HG03066 (cell line): ENCODE data around the gene SMPD2.
A peak's percentile ranks its signal among the peaks of the same experiment; 100 is the strongest.

Experiments
- ATAC-seq: cut with Tn5 transposase; IDR thresholded peaks from one replicate; pipeline ENCODE4 v1.9.1; 2021; ENCODE audit warnings: low read depth; ENCODE audit not compliant: unreplicated experiment

The SMPD2 gene

GRCh38 chr6:109446541-109446940 lies 6.0 kb downstream of the SMPD2 start:
- ATAC-seq, result no peak

- ATAC-seq, result no peak
These were observed 6.6 kb downstream of the SMPD2 start for GRCh38 chr6:109447087-109447486.

GRCh38 chr6:109447878-109448555 lies 7.5 kb downstream of the SMPD2 start:
- no peak for ATAC-seq

DNA sequence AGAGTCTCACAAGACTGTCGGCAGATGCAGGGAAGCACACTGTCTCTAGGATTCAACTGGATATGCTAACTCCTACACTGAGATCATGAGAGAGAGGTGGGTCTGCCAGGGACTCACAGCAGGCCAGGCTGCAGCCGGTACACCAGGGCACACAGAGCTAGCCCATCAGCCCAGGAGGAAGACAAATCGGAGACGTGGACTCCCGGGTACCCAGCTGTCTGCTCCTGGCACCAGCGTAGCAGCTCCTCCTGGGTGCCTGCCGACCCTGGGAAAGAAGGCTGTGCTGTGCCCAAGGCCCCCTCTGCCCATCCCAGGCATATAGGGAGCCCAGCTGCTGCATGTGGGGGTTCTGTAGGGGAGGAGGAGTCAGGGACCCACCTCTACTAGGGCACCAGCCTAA lies 8.1 kb downstream of the SMPD2 start:
- no peak for ATAC-seq

- ATAC-seq, result no peak
These were observed 8.7 kb downstream of the SMPD2 start for GRCh38 chr6:109449064-109449794.

DNA sequence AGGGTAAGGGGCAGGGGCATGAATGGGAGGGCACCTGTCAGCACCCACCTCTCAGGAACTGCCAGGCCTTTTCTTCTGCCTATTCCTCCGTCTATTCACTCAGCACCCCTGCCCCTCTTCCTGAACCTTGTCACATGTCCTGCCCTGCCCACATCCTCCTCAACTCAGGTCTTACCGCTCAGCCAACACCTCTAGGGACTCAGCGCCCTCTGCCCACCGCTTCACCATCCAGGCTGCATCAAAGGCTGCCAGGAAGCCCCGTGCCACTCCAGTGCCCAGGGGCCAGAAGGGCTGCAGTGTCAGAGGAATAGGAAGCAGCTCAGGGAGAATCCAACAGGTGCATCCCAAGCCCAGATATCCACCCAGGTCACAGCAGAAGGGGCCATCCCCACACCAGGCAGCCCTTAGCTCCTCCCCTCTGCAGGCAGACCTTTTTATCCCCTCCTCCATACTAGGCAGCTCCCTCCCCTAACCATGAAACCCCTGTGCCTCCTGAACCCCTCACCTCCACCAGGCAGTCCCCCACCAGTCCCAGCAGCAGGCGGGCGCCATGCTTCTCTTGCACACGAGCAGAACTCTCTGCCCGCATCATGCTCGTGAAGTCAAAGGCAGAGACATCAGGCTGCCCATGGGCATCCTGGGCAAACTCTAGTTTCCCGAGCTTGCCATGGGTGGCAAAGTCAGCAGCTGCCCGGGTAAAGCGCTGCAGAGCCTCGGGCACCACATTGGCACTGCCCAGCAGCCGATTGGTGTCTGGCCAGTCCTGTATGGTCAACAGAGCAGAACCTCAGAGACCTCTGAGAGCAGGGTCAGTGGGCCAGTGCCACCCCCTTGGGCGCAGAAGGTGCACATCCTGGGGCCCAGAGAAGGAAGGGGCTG lies 9.5 kb downstream of the SMPD2 start:
- no peak for ATAC-seq

- ATAC-seq, result no peak
These were observed 10.3 kb downstream of the SMPD2 start for GRCh38 chr6:109450801-109451200.

DNA sequence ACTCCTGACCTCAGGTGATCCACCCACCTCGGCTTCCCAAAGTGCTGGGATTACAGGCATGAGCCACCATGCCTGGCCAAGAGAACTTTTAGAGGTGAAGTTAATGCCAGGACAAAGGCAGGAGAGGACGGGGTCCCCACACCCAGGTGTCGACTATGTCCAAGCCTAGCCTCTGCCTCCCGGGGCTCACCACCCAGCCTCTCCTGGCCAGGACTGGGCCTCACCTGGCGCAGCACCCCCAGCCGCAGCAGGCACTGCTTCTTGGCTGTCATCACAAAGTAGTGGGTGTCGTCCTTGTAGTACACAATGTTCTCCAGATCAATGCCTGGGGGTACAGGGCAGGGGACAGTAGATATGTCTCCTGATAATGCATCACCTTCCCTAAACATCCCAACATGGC lies 10.9 kb downstream of the SMPD2 start:
- ATAC-seq, result no peak

DNA sequence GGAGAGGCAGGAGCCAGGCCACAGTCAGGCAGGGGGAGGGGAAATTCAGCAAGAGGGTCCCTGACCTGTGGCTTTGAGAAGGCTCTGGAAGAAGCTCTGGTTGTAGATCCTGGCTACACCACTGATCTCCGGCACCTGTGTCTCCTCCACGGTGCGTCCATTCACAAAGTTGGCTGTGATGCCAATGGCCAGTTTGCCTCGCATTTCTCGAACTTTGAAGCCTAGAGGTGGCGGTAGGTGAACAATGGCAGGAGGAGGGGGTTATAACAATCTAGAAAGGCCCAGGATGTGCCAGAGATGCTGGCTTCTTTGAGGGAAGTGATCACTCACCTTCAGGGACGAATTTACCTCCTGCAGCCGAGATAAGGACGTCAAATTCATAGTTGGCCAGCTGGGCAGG lies 11.7 kb downstream of the SMPD2 start:
- no peak for ATAC-seq

- no peak for ATAC-seq
These were observed 12.6 kb downstream of the SMPD2 start for GRCh38 chr6:109453156-109453555.

GRCh38 chr6:109453594-109454495 lies 13.3 kb downstream of the SMPD2 start:
- no peak for ATAC-seq

GRCh38 chr6:109454496-109455436 lies 14.2 kb downstream of the SMPD2 start:
- ATAC-seq, result peak; percentile 38

DNA sequence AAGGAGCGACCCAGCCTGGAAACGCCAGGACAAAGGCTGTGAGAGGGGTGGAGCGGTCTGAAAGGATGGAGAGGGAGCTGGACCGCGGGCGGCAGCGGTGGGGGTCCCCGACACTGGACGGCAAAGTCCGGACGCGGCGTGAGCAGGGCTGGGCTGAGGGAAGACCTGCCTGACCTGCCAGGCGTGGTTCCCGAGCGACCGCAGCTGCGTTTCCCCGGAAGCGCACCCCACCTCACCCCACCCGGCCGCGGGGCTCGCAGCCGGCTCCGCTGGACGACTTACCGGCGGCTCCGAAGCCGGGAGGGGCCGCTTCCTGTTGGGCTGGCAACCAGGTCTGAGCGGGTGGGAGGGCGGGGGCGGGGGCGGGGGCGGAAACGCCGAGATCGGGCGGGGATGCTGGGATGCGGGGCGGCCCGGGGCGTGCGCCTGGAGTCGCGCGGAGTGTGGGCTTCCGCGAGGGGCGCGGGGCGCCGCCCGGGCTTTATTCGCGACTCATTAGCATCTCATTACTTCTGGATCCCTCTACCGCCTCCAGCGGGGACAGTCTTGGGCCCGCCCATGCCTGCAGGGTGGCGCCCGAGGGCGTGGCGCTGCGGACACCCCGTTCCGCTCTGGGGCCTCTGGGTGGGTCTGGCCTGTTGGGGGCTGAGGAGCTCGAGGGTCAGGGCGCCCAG lies 15.1 kb downstream of the SMPD2 start, which contains the start of gene MICAL1:
Gene MICAL1 (minus strand): TSS at position 336 of the 674 bp plus-strand sequence. CDS start 1,576 bp downstream, outside the sequence.
- peak; percentile 46 for ATAC-seq

GRCh38 chr6:109456111-109456583 lies 15.6 kb downstream of the SMPD2 start:
- ATAC-seq, result peak; percentile 1

DNA sequence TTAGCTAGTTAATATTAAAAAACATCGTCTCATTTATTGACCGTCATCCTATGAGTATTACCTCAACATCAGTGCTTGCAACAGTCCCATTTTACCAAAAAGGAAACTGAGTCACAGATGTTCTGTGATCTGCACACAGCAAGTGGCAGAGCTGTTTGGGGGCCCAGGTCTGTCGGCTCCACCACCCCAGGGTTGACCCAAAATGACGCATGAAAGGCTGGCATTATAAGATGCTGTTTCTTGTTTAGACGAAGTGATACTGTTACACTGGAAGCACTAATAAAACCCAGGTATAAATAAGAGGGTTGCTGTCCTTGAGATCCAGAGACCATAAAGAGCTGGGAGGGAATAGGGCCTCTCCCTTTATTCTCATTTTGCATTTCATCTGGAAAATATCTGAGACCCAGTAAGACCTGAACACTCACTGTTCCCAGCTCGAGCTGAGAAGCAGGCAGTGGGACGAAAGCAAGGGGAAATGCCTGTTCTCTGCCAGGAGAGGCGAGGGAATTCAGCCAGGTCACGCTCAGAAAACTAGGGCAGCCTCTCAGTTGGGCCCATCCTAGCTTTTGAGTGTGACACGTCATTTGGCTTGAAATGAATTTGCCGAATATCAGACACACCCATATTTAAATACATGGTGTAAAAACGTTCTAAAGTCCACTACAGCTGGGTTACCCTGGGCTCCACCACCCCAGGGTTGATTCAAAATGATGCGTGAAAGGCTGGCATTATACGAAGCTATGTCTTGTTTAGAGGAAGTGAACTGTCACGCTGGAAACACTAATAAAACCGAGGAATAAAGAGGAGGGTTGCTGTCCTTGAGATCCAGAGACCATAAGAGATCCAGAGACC lies 16.4 kb downstream of the SMPD2 start:
- ATAC-seq, result no peak

DNA sequence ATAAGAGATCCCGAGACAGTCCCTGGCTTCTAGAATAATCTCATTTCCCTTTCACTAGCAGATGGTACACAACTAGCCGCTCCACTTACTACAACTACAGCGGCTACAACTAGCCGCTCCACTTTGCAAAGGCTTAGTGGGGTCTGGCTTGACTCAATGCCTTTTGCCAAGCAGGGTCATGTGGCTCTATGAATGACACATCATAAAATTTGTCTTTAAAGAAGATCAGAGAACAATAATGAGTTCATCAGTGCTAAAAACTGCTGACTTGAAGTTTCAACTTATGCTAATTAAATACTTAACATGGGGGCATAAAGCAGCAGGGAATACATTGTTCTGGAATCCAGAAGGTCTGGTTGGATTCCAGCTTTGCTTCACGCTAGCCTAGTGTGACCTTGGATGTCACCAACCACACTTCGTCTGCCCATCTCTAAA lies 17.1 kb downstream of the SMPD2 start:
- no peak for ATAC-seq

- peak; percentile 23 for ATAC-seq
These were observed 18.4 kb downstream of the SMPD2 start for GRCh38 chr6:109458774-109459531.
